Esophagus squamous epithelium (tissue), 4 donors: ENCODE results near the gene INHBC.

Experiments
- CTCF ChIP-seq, 6 experiments: fragments of 450-650 bp in 4 of 6; fragments of 200-600 bp in 2 of 6; sonication (generic) in 2 of 6; IDR thresholded peaks; one replicate each; pipeline ENCODE4 v1.5.1; 2016 to 2019; ENCODE audit warnings: antibody characterized with exemption in 6 of 6, mild to moderate bottlenecking in 4 of 6, moderate library complexity in 4 of 6
- POLR2A ChIP-seq, 4 donors: fragments of 450-650 bp; IDR thresholded peaks; one replicate each; pipeline ENCODE4 v1.6.1; 2017; ENCODE audit warnings: antibody characterized with exemption in 4 of 4, mild to moderate bottlenecking in 4 of 4, moderate library complexity in 3 of 4

DNA sequence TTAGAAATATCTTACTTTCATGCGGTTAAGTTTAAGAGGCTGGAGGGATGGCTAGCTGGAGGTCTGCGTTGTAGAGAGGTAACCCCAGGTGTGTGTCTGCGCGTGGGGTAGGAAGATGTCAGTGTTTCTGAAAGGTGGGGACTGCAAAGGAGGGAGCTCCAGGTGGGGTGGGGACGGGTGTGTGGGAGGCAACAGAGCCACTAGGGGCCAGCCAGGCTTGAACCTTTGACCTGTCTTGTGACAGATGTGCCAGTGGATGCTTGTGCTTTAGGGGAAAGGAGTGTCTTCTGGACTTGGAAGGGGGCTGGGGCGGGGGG is 25.8 kb downstream of the INHBC start:
- TF ChIP-seq CTCF (IDR thresholded peaks at IDR 0.05) (no peak), POLR2A (IDR thresholded peaks at IDR 0.05) (no peak)
